ENCODE results near the gene RAB25. TPM values are rescaled to one million over a fixed set of nuclear protein-coding genes. Genes with fewer than 3 reads are reported as not detected.
A peak's percentile ranks its signal among the peaks of the same experiment; 100 is the strongest.

RAB25 gene
- polyA plus RNA-seq, 1 donor from 2014 or later: 2.9 TPM

- peak overlapping the region in 2 of 4 donors; percentile 5 to 29 for H3K4me3 Mint-ChIP-seq
- H3K36me3 Mint-ChIP-seq: peaks cover 1% of the 10 kb centered on the region
- H3K27ac Mint-ChIP-seq: peak overlapping the region in 1 of 3 donors; percentile 65
- peaks cover 9 to 15% (median 11%) of the 10 kb centered on the region in 3 donors for H3K4me1 Mint-ChIP-seq
- H3K27me3 Mint-ChIP-seq: peaks cover 30% of the 10 kb centered on the region
- H3K9me3 Mint-ChIP-seq: no peaks in the 10 kb centered on the region
These were observed 58.7 kb downstream of the RAB25 start for GRCh38 chr1:156119503-156120209.

Other genes starting within 250 kb of the RAB25 start
- 37.7 TPM for gene GON4L, start 203.9 kb upstream of the RAB25 start, polyA plus RNA-seq
- gene SYT11, start 201.6 kb upstream of the RAB25 start, polyA plus RNA-seq: 4.9 TPM
- 12.7 TPM for gene RIT1, start 149.8 kb upstream of the RAB25 start, polyA plus RNA-seq
- gene KHDC4, start 126.7 kb upstream of the RAB25 start, polyA plus RNA-seq: 8.0 TPM
- 0.78 TPM for gene RXFP4, start 119.5 kb upstream of the RAB25 start, polyA plus RNA-seq
- gene ARHGEF2, start 82.6 kb upstream of the RAB25 start, polyA plus RNA-seq: 43.9 TPM
- 257 TPM for gene SSR2, start 40.2 kb upstream of the RAB25 start, polyA plus RNA-seq
- 7.6 TPM for gene UBQLN4, start 7.4 kb upstream of the RAB25 start, polyA plus RNA-seq
- gene LAMTOR2, start 6.4 kb upstream of the RAB25 start, polyA plus RNA-seq: 159 TPM
- gene MEX3A, start 21.3 kb downstream of the RAB25 start, polyA plus RNA-seq: 0.05 TPM
- gene LMNA, start 53.6 kb downstream of the RAB25 start, polyA plus RNA-seq: 5.7 TPM
- gene SEMA4A, start 92.4 kb downstream of the RAB25 start, polyA plus RNA-seq: 11.0 TPM
- 16.6 TPM for gene SLC25A44, start 132.9 kb downstream of the RAB25 start, polyA plus RNA-seq
- gene PMF1, start 151.8 kb downstream of the RAB25 start, polyA plus RNA-seq: 87.0 TPM
- gene BGLAP, start 181.0 kb downstream of the RAB25 start, polyA plus RNA-seq: not detected
- gene PAQR6, start 186.9 kb downstream of the RAB25 start, polyA plus RNA-seq: 0.44 TPM
- gene SMG5, start 221.7 kb downstream of the RAB25 start, polyA plus RNA-seq: 27.2 TPM
- gene TMEM79, start 223.2 kb downstream of the RAB25 start, polyA plus RNA-seq: 9.3 TPM
- gene GLMP, start 234.5 kb downstream of the RAB25 start, polyA plus RNA-seq: 11.5 TPM
- gene VHLL, start 238.1 kb downstream of the RAB25 start, polyA plus RNA-seq: not detected

All from IgD-negative memory B cell (primary cell).